Measurements from ENCODE around the gene MYRIP.
A peak's percentile ranks its signal among the peaks of the same experiment; 100 is the strongest.

The MYRIP gene

DNA sequence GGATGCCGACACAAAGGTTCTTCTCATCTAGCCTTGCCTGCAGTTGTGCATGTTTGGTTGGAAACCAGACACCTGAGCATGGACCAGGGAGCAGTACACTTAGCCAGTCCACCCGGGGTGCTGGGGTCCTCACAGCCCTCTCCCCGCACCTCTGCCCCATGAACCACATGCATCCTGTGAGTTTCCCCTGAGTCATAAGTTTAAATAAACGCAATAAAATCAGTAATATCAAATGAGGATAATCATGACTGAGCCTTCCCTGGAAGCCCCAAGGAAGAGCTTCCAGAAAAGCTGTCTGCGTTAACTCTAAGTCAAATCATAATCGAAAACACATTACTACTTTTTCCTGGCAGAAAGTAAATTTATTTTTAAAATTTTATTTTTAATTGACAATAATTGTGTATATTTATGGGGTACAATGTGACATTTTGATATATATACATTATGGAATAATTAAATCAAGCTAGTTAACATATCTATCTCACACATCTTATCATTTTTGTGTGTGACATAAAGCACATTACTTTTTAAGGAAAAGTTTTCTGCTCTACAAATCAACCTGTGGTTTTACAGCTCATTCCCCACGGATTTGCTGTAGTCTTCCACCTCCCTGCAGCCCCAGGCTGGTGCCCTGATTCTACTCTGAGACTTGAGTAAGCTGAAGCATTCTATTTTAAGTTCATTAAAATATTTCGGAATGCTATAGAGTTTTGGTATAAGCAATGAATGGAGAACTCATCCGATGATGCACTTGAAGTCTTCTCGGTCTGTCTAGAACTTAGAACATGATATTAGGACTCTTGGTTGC lies 334.1 kb downstream of the MYRIP start:
- DNase-seq: no peak

DNA sequence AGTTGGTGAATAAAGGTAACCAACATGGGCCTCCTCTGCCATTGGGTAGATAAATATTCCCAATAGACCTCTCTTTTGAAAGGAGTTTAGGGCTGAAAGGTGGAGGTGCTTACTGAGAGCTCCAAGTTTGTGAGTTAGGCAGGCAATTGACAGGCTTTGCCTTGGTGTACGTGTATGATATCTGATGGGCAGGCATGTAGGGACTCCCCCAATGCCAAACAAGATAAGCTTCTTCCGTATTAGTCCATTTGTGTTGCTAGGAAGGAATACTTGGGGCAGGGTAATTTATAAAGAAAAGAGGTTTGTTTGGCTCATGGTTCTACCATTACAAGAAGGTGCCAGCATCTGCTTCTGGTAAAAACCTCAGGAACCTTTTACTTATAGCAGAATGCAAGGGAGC lies 339.4 kb downstream of the MYRIP start:
- no peak for DNase-seq

DNA sequence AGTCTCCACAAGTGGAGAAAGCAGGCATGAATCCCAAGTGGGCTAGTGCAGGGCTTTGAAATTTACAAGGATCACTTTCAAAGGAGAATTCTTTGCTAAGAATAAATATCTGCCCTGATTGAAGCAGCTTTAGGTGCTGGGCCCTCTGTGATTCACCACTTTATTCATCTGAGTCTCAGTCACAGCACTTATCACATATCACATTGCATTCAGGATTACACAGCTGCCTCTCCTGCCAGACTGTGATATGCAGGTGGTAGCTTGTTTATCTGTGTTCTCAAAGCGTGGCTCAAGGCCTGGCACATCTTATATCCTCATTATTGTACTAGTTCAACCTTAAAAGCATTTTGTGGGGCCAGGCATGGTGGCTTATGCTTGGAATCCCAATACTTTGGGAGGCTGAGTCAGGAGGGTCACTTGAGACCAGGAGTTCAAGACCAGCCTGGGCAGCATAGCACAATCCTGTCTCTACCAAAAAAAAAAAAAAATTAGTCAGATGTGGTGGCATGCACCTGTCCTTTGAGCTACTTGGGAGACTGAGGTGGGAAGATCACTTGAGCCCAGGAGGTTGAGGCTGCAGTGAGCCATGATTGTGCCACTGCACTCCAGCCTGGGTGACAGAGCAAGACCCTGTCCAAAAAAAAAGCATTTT lies 343.2 kb downstream of the MYRIP start:
- no peak for DNase-seq

DNA sequence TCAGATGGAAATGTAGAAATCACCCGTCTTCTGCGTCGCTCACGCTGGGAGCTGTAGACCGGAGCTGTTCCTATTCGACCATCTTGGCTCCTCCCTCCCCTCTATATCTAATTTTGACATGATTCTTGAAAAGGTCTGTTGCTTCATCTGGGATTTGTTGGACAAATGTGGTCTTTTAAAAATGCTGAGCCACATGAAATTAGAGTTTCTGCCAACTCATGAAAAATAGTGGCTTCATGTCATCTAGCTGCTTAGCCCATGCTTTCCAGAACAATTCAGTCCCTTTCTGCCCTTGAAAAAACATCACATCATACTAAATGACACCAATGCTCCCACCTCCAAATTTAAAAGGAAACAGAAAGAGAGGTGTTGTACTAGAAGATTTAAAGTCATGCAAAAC lies 351.5 kb downstream of the MYRIP start:
- DNase-seq: no peak

DNA sequence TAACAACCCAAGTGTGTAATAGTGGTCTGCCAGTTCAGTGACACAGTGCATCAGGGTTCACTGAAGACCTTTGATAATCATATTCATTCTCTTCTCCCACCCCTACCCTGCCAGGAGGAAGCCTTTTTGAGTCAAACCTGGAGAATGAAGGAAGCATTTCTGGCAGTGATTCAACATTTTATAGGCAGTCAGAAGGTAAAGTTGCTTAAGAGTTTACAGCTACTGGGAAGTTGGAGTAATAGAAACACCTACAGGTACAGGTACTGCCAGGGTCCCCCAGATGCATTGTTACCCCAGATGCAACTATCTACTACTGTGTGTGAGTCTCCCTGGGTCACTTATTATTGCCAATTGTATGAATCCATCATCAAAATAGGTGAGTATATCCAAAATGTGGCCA lies 353.2 kb downstream of the MYRIP start:
- DNase-seq: no peak

DNA sequence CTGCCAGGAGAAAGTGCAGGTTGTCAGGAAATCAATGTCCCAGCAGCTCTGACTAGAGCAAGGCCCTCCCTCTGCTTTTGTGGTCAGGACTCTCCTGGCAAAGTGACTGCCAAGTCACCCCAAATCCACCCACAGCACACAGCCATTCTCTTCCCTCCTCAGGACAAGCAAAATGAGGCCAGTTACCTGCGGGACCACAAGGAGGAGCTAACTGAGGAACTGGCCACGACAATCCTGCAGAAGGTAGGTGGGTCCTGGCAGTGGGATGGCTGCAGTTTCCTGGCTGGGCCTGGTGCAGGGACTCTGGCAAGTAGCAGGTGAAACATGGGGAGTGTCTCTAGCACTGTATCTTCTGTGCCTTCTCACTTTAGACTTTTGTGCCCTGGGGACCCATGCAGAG lies 357.6 kb downstream of the MYRIP start:
- DNase-seq: no peak

DNA sequence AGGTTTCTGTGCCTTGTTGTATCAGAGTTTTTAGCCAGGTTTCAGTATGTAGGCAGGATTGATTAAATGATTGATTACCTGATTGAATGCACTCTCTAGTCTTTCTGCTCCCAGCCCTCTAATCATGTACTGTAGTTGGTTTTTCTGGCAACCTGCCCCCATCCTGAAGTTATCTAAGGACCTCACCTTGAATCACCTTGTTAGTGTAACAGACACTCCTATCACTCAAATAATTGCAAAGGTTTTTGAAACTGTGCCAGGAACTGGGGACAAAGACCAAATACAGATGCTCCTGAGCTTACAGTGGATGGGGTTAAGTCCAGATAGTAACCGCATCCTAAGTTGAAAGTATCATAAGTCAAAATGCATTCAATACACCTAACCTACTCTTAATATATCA lies 358.5 kb downstream of the MYRIP start:
- no peak for DNase-seq

DNA sequence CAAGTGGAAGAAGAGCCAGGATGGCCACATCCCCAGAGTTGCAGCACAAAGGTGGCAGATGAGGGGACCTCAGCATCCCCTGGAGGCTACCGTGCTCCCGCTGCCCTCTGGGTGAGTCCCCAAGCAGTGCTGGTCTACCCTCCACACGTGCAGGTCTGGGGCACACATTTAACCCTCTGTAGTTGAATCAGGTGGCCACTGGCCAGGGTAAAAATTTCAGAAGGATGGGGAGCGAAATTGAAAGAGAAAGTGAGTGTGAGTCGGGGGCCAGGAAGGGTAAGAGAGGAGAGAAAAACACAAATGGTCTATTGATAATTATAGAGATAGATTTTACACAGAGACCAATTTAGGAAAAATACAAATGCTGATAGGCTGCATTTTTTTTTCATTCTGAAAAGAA lies 360.6 kb downstream of the MYRIP start:
- DNase-seq: no peak

DNA sequence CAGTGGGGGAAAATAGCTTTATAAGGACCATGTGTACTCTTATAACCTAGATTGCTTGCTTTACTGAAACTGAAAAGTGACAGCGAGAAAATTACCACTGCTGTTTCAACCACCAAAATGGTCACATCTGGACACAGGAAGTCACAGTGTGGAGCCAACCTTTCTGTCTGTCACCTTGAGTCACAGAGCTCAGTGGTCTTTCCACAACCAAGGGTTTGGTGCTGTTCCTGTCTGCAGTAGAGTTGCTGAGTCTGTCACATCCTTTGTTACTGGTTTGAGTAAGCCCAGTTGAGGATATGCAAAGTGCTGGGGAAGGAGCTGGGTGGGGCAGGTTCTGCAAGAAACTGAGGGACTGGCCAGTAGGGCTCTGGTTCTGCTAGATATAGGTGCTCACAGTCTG lies 361.0 kb downstream of the MYRIP start:
- DNase-seq: no peak

DNA sequence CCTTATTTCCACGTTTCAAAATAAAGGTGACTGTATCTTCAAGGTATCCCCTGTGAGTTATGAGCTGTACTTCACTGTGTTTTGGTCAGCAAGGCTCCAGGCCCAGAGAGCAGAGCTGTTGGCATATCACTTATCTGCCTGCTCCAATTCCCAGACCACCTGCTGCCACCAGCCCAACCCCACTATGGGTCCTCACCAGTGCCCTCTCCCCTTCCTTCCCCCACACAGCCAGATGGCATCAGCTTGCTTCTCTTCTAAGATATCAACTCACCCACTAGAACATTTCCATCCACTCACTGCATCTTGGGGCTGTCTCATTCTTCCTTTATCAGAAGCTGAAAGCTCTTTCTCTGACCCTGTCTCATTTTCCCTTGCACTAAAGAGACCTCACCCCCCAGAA lies 363.2 kb downstream of the MYRIP start:
- no peak for DNase-seq

DNA sequence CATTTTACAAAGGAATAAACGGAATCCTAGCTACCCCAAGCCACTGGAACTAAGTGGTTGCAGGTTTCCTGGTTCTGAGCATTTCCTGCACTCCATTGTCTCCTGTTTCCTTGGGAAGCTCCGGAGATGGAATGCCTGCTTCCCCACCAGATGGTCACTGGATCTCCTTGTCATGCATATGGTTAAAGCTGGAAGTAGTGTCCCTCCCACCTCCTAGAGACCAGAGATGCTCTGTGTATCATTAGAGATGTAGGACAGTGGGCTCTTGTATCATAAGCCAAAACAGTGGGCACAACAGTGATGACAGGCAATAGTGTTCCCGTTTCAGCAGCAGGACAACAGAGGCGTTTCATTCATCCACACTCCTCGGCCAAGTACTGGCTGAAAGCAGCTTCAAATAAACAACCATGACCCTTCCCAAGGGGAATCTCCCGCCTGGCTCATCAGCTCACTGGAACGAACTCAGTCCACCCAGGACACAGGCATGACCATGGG lies 363.9 kb downstream of the MYRIP start:
- no peak for DNase-seq

DNA sequence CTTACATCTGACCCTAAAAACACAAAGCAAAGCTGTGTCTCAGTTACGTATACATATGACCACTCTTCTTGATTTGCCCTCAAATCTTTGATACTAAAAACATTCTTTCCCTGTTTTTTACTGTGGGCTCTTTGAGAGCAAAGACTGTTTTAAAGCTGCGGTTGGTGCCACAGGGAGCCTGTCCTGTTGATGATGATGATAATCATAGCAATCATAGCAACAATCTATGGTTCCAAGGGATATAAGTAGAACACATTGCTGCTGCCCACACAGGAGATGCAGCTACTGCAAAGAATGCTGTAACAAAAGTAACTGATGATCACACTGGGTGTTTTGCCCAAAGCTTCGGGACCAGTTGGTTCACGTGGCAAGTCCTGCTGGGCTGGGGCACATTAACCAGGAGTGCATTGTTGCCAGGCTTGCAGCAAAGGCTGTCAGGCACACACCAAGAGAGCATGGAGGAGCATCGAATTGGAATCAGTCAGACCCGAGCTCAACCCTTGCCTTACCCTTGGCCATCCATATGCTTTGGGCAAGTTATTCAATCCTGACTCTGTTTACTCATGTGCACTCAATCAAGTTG lies 368.7 kb downstream of the MYRIP start:
- peak; percentile 59 for DNase-seq

DNA sequence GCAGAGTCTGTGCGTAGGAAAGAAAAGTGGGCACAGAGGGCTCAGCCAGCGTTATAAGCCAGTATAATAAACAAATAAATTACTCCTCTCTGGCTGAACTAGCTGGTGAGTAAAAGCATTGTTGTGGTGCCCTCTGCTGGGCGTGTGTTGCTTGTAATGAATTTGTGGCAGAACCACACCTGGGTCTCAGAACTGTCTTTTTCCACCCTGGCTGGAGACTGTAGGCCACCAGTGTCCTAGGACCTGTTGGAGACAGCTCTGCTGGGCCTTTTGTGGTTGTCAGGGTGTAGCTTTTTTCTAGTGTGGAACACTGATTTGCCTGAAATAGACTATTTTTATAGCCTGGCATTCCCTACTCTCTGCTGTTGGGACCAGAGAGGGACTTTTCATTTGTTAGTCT lies 369.6 kb downstream of the MYRIP start:
- peak; percentile 73 for DNase-seq

DNA sequence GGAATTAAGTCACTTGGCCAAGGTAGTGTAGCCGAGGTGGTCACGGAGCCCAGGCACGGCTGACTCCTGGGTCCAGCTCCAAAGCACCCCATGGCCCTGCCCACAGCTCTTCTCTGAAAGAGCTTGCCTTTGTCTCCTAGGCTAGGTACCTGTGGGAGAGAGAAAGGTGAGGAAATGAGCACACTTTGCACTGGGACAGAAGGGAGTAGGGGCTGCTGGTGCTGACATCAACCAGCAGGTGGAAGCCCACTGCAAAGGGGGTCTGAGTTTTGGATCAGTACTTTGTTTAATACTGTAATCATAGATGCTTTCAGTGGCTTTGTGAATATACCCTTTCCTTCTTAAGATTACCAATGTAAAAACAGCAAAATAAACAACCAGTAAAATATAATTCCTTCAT lies 371.8 kb downstream of the MYRIP start:
- DNase-seq: no peak

DNA sequence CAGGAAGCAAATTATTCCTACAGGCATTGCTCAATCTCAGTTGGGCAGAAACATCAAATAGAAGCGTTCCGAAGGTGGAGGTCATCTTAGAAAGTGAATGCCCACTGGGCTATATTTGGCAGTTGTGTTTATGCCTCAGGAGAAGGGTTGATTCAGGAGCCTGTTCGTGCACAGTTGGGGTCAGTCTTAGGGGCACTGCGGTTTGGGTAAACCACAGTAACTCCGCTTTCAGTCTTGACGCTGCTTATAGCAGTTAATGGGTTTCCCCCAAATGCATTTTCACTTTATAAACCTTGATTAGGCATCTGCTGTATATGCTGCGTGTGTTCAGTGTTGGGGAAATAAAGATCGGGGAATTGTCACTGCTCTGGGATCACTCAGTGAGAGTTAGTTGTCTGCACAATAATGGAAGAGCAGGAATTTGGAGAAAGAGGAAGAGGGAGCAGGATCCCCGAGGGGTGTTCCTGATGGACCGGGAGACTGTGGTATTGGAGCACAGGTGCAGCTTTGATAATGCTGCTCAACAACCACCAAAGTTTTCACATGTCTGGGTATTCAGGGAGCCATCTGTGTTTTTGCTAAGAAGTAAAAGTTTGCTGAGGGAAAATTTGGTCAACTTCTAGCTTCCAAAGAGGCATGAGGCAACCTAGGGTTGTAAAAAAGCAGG lies 375.8 kb downstream of the MYRIP start:
- DNase-seq: no peak

DNA sequence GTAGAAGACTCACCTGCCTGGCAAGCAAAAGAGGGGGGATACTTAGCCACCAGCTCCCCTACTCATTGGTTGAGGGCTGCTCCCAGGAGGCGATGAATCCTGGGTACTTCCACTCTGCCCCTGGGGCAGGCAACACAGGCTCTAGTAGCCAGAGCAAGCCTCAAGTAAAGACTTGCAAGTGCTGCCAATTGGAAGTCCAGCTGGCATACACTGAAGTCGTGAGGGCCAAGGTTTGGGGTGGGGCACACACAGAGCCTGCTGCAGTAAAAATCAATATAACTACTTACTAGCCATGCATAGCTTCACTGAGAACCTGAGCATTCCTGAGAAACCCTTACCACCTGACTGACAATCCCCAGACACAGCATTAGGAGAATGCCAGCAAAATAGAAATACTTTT lies 377.1 kb downstream of the MYRIP start:
- DNase-seq: no peak

DNA sequence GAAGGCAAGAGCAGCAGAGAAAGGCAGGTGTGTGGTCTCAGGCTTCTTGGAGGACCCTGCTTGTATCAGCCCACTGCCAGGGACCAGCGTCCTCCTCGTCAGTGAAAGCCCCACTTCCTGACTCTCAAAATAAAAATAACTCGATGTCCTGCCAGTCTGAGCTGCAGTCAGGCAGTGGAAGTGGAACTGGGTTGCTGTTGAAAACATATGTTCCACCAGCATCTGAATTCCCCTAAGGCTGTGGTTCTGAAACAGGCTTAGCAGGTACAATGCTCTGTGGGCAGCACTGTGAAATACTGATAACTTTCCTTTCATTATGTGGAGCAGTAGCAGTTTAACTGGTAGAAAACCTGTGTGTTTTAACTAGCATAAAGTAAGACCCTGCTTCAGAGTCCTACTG lies 378.5 kb downstream of the MYRIP start:
- no peak for DNase-seq

DNA sequence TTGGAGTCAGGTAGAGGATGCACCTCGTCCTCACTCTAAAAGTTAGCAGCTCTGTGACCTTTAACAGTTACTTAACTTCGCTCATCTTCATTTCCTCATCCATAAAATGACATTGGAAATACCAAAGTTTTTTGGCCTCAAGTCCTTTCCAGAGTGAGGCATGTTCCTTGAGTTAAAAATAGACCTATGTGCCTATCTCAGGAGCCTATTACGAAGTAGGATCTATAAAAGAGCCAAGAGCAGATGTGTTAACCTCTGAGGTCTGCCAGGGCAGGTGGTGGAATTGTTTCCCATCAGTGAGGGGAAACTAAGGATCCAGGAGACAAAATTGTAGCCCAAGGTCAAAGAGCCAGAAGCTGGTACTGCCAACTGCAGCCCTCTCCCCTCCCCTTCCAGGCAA lies 379.7 kb downstream of the MYRIP start:
- DNase-seq: no peak

DNA sequence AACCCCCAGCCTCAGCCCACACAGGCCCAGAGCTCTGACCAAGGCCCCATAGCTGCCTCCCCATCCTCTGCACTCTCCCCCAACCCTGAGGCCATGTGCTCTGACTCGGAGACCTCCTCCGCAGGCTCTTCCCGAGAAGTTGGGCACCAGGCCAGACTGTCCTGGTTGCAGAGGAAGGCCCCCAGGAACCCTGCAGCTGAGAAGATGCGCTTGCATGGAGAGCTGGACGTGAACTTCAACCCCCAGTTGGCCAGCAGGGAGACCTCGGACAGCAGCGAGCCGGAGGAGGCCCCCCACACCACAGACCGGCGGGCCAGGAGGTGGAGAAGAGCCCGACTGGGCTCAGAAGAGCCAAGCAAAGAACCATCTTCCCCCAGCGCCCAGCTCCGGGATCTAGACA lies 380.6 kb downstream of the MYRIP start:
- no peak for DNase-seq

DNA sequence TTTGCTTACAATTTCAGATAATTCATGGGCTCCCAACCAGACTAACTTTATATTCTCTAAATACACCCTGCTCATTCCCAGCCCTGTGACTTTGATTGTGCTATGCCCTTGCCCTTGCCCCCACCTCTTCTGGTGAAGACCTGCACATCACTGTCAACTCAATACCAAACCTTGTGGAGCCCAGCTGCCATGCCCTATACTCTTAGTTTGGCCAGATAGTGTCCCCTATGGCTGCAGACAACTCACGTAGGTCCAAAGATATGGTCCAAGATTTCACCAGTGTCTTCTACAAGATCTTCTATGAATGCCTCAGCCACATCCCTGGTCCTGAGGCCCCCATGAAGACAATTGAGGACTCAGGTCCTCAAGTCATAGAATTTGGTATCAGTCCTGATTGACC lies 381.8 kb downstream of the MYRIP start:
- no peak for DNase-seq

DNA sequence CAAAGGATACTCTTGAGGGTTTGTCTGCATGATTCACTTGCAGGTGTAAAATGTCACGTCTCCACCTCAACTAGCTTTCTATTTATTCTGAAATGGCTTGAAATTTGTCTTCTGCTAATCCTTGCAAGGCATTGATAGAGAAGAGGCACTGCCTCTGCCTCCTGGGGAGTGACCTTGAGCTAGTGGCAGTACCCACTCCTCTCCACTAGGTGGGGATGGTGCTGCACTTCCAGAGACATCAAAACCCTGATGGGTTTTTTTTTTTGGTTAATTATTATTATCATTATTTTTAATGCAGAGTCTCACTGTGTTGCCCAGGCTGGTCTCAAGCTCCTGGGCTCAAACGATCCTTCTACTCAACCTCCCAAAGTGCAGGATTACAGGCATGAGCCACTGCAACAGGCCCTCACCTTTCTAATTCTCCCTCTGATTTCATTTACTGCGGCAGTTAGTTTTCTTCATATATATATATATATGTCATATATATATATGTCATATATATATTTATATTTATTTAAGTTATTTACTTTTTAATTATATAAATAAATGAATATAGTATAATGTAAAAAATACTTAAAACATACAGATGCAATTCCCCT lies 382.5 kb downstream of the MYRIP start:
- DNase-seq: no peak

DNA sequence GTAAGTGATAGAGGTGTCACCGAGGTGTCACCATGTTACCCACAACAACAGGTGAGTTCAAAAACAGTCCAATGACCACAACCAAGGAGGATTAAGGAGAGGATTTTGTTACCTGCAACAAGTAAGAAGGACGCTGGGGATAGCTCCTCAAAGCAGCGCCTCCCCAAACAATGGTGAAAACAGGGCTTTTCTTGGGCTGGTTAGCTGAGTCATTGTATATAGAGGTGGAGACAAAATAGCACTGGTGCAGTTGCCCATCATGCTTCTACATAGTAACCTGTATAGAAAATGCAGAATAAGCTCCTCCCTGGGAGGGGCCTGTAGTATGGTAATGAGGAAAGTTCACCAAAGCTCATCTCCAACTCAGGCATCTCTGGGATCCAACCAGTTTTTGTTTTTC lies 383.2 kb downstream of the MYRIP start:
- DNase-seq: no peak

DNA sequence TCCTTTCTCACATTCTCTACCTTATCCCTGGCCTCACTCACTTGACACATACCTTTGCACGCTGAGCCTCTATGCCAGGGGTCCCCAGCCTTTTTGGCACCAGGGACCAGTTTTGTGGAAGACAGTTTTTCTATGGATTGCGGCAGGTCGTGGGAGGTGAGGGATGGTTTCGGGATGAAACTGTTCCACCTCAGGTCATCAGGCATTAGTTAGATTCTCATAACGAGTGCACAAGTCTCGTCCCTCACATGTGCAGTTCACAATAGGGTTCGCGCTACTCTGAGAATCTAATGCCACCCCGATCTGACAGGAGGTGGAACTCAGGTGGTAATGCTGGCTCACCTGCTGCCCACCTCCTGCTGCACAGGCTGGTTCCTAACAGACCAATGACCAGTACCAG lies 387.6 kb downstream of the MYRIP start:
- DNase-seq: no peak
